ENCODE measurements around the gene TJP3. TPM values are rescaled to one million over a fixed set of nuclear protein-coding genes. Genes with fewer than 3 reads are reported as not detected.

TJP3 gene
- total RNA-seq, 3 donors from 2014 or later, result 0.16 to 36.6 (median 20.0) TPM

- TF ChIP-seq, protein P1, sequence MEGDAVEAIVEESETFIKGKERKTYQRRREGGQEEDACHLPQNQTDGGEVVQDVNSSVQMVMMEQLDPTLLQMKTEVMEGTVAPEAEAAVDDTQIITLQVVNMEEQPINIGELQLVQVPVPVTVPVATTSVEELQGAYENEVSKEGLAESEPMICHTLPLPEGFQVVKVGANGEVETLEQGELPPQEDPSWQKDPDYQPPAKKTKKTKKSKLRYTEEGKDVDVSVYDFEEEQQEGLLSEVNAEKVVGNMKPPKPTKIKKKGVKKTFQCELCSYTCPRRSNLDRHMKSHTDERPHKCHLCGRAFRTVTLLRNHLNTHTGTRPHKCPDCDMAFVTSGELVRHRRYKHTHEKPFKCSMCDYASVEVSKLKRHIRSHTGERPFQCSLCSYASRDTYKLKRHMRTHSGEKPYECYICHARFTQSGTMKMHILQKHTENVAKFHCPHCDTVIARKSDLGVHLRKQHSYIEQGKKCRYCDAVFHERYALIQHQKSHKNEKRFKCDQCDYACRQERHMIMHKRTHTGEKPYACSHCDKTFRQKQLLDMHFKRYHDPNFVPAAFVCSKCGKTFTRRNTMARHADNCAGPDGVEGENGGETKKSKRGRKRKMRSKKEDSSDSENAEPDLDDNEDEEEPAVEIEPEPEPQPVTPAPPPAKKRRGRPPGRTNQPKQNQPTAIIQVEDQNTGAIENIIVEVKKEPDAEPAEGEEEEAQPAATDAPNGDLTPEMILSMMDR (IDR thresholded peaks at IDR 0.05), result no peak
- TF ChIP-seq POLR2AphosphoS5 (IDR thresholded peaks at IDR 0.05), result no peak
- no peak for TF ChIP-seq POLR2A (IDR thresholded peaks at IDR 0.05)
- Histone ChIP-seq H3K27ac (no peak overlapping the region), H3K4me1 (no peaks in the 10 kb centered on the region), H3K4me3 (peak overlapping the region in 1 of 3 donors; percentile 27), H3K27me3 (no peaks in the 10 kb centered on the region), H3K9me3 (no peaks in the 10 kb centered on the region), H3K36me3 (no peaks in the 10 kb centered on the region)
- no peak for DNase-seq (ENCODE audit: low spot score in 2 of 2)
- intact Hi-C loops (cut with DNase I; ENCODE audit: low total_unique reads), result no loop called here
These were observed 51.5 kb downstream of the TJP3 start for GRCh38 chr19:3759482-3760254.

DNA sequence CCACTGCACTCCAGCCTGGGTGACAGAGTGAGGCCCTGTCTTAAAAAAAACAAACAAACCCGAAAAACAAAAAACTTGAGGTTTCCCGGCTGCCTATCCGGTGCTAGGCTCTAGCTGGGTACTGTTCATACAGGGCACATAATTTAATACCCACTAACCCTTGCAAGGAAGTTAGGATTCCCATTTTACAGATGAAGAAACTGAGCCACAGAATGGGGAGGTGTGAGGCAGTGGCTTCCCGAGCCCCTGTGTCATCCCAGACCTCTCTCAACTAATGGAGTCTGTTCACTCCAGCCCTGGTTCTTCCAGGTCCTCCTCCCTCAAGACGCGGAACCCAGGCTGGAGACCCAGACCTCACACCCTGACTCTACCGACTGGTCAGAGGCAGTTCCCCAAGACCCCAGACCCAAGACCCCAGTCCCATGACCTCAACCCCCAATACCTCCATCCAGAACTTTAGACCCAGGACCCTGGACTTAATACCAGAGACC, 52.7 kb downstream of the TJP3 start:
- TF ChIP-seq POLR2AphosphoS5 (IDR thresholded peaks at IDR 0.05) (no peak), POLR2A (IDR thresholded peaks at IDR 0.05) (no peak)
- TF ChIP-seq, protein P1 (IDR thresholded peaks at IDR 0.05), result no peak
- Histone ChIP-seq H3K27me3 (no peaks in the 10 kb centered on the region), H3K27ac (peak overlapping the region; percentile 86 to 98), H3K4me3 (peak overlapping the region; percentile 86 to 91 (median 88)), H3K36me3 (no peaks in the 10 kb centered on the region), H3K9me3 (no peaks in the 10 kb centered on the region), H3K4me1 (no peaks in the 10 kb centered on the region)
- no peak for DNase-seq (ENCODE audit: low spot score in 2 of 2)
- intact Hi-C loops (cut with DNase I; ENCODE audit: low total_unique reads), result no loop called here

DNA sequence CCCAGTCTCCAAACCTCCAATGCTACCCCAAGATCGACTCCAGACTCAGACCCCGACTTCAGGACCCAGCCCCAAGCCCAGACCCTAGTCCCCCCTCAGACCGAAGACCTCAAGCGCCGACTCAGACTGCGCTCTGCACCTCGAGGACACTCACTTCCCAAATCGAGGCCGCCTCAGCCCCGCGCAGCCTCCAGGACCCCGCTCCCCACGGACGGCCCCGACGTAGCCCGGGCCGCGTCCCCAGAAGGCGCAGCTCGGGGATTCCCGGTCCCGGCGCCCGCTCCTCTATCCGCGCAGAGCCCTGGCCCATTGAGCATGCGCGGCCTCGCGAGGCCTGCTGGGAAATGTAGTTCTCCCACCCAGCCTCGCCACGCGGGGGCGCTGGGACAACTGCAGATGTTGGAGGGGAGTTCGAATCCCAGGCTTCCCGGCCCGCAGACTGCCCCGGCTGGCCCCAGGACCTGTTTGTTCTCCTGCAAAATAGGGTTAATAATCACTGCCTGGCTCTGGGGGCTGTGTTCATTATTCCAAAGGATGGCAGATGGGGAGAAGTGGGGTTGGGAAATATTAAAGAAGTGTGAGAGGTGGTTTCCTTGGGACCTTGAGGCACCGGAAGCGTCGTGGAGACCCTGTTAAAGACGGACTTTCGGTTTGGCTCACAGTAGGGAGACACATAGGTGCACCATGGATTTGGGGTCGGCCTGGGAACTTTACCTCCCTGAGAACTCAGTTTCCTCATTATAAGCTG, 53.4 kb downstream of the TJP3 start, which contains the start of gene APBA3:
TSS of gene APBA3 (minus strand) at position 311 of the 748 bp plus-strand sequence. CDS start 1,428 bp downstream, outside the sequence.
- DNase-seq (ENCODE audit: low spot score in 2 of 2), result peak; percentile 84 to 87
- Histone ChIP-seq H3K4me1 (no peaks in the 10 kb centered on the region), H3K9me3 (no peaks in the 10 kb centered on the region), H3K27me3 (no peaks in the 10 kb centered on the region), H3K4me3 (peak within 1 kb of the TSS; percentile 86 to 91 (median 88)), H3K27ac (peak within 1 kb of the TSS; percentile 97 to 98), H3K36me3 (no peaks in the 10 kb centered on the region)
- intact Hi-C loops (cut with DNase I; ENCODE audit: low total_unique reads), result no loop called here
- peak; percentile 40 for TF ChIP-seq POLR2A (IDR thresholded peaks at IDR 0.05)
- peak; percentile 53 to 85 (median 73) for TF ChIP-seq POLR2AphosphoS5 (IDR thresholded peaks at IDR 0.05)
- TF ChIP-seq, protein P1 (IDR thresholded peaks at IDR 0.05), result peak; percentile 70 to 78 (median 76)

DNA sequence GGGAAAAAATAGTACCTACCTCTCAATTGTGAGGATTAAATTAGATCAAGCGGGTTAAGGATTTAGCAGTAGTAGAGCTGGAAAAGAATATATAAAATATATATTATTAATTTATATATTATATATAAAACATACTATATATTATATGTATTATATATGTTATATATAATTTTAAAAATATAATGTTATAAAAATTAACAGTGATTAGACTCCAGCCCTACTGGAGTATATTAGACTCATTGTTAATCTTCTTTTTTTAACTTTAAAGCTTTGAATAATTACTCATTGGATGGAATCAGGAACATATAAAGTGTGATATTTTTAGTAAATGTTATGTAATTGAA, 53.9 kb downstream of the TJP3 start:
- no peak for DNase-seq (ENCODE audit: low spot score in 2 of 2)
- Histone ChIP-seq H3K27ac (peak overlapping the region; percentile 97 to 98), H3K27me3 (no peaks in the 10 kb centered on the region), H3K9me3 (no peaks in the 10 kb centered on the region), H3K36me3 (peaks cover 2% of the 10 kb centered on the region), H3K4me3 (peak overlapping the region; percentile 68 to 91 (median 88)), H3K4me1 (no peaks in the 10 kb centered on the region)
- intact Hi-C loops (cut with DNase I; ENCODE audit: low total_unique reads), result no loop called here
- TF ChIP-seq, protein P1 (IDR thresholded peaks at IDR 0.05), result no peak
- TF ChIP-seq POLR2AphosphoS5 (IDR thresholded peaks at IDR 0.05) (no peak), POLR2A (IDR thresholded peaks at IDR 0.05) (no peak)
